ENCODE results near the gene DLG4.

Gene DLG4

DNA sequence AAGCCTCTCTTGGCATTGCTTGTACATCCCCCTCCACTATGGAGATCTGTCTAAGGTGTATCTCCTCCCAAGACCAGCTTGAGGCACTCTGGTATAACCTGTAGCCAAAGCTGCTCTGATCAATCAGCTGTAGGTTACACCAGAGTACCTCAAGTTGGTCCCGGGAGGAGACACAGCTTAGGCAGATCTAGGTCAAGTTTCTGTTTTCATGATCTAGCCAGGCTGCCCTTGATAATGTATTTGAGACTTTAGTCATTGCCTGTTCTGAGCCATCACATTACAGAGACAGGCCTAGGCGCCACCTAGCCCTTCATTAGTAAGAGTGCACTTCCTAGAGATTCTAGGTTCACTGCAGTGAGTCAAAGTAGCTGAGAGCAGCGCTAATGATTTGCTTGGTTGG lies 71.9 kb downstream of the DLG4 start:
- no peak for DNase-seq

- no peak for DNase-seq
Measured at GRCh38 chr17:7146115-7146514, 73.5 kb downstream of the DLG4 start.

DNA sequence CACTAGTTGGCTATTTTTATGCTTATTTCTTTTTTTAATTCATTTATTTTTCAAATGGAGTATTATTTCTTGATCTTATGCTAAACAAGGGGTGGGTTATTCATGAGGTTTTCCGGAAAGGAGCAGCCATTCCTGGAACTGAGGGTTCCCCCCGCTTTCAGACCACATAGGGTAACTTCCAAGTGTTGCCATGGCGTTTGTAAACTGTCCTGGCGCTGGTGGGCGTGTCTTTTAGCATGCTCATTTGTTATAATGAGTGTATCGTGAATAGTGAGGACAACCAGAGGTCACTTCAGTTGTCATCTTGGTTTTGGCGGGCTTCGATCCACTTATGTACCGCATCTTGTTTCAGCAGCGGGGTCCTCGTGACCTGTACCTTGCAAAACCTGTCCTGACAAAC lies 75.4 kb downstream of the DLG4 start:
- DNase-seq = no peak

GRCh38 chr17:7141824-7142223 lies 77.8 kb downstream of the DLG4 start:
- no peak for DNase-seq

DNA sequence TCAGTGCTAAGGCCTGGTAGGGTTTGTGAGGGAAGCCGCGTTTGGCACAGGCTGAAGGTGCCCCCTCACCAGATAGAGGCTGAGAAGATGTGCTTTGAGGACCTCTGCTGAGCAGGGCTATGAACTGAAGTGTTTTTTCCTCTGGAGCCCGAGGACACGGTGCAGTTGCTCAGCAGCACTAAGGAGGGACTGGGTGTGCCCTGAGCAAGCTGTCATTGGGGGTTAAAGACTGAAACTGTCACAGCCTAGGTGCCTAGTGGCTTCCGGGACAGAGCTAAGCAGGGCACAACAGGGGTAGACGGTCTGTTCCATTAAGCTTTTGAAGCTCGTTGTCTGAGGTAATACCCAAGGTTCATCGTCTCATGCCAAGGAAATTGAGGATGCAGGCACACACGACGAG lies 80.2 kb downstream of the DLG4 start:
- DNase-seq = no peak

DNA sequence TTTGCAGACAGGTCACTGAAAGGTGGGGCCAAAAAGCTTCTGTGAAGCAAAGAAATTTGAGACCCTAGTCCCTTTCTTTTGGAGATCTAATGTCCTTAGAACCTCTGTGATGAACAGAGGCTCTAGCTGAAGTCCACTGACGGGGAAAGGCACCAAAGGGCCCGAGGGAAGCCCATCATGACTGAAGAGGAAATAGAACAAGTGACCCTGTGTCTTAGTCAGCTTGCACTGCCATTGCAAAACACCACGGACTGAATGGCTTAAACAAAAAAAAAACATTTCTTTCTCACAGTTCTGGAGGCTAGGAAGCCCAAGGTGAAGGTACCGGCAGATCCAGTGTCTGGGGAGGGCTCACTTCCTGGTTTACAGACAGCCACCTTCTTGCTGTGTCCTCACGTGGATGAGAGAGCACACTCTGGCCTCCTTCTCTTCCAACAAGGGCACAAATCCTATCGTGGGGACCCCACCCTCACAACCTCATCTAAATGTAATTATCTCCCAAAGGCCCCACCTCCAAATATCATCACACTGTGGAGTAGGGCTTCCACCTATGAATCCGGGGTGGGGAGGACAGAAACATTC lies 80.7 kb downstream of the DLG4 start:
- DNase-seq = peak; percentile 86 to 91 (median 91)

DNA sequence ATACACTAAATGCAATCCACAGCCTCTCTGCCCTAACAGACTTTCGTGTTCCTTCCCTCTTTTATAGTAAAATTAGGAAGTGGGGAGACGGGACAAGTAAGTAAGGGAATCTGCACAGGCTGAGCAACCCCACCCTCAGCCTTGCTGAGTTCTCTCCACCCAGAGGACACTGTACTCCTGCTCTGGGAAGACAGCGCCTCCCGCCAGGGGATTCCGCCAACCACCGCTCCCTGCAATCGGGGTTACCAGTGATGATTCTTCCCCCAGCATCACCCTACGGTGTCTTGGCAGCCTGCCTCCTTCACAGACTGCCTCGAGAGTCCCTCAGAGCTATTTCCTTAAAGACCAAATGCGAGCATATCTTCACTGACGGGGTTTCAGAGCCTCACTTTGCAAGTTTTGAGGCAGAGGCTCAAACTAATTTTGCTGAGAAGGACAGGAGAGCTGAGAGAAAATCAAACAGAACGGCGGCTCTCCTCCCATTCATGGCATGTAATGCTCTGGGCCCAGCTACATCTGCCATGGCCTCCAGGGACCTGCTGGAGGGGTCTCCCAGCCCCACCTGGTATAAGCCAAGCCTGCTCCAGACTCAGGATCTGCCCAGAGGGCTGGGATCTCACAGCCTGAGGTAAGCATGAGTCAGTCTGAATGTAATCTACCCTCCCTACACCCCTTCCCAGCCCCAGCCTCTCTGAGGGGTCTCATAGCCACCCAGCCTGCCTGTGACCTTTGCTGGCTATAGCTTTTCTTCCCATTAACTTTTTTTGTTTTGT lies 82.3 kb downstream of the DLG4 start:
- DNase-seq = peak; percentile 65 to 81 (median 72)
